Esophagus squamous epithelium (tissue), 4 donors: ENCODE data around the gene ANKRD36.
"Not testable (repeated sequence)": the region's sequence is repeated elsewhere in the genome, so short reads cannot be mapped to it uniquely, and the experiment has no call there.

Source experiments
- POLR2A ChIP-seq, 4 donors: fragments of 450-650 bp; IDR thresholded peaks; one replicate each; pipeline ENCODE4 v1.6.1; 2017; ENCODE audit warnings: antibody characterized with exemption in 4 of 4, mild to moderate bottlenecking in 4 of 4, moderate library complexity in 3 of 4
- TF ChIP-seq, protein P1 (sequence below), 6 experiments: fragments of 450-650 bp in 4 of 6; fragments of 200-600 bp in 2 of 6; sonication (generic) in 2 of 6; IDR thresholded peaks; one replicate each; pipeline ENCODE4 v1.5.1; 2016 to 2019; ENCODE audit warnings: antibody characterized with exemption in 6 of 6, mild to moderate bottlenecking in 4 of 6, moderate library complexity in 4 of 6

DNA sequence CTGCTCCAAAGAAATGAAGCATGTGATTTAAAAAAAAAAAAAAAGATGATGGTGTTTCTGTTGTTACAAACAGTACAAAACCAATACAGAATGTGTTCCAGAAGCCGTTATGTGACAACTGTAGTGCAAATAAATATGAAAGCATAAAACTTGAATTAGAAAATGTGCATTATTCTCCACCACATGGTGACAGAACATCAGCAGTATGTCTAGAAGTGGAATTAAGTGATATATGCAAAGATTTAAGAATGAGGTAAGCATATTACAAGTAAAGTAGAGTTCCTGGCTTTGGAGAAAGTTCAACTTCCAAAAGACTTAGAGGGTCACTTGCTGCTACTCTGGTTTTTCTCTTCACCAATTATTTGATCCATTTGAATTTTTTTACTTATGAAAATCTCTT is 120.0 kb downstream of the ANKRD36 start:
- TF ChIP-seq, protein P1, sequence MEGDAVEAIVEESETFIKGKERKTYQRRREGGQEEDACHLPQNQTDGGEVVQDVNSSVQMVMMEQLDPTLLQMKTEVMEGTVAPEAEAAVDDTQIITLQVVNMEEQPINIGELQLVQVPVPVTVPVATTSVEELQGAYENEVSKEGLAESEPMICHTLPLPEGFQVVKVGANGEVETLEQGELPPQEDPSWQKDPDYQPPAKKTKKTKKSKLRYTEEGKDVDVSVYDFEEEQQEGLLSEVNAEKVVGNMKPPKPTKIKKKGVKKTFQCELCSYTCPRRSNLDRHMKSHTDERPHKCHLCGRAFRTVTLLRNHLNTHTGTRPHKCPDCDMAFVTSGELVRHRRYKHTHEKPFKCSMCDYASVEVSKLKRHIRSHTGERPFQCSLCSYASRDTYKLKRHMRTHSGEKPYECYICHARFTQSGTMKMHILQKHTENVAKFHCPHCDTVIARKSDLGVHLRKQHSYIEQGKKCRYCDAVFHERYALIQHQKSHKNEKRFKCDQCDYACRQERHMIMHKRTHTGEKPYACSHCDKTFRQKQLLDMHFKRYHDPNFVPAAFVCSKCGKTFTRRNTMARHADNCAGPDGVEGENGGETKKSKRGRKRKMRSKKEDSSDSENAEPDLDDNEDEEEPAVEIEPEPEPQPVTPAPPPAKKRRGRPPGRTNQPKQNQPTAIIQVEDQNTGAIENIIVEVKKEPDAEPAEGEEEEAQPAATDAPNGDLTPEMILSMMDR (IDR thresholded peaks at IDR 0.05), result not testable (repeated sequence)
- TF ChIP-seq POLR2A (IDR thresholded peaks at IDR 0.05), result not testable (repeated sequence)
